GM18502 (cell line): ENCODE results near the gene RABEP2.
"Not testable (repeated sequence)": the region's sequence is repeated elsewhere in the genome, so short reads cannot be mapped to it uniquely, and the experiment has no call there.

Experiments used
- ATAC-seq: cut with Tn5 transposase; IDR thresholded peaks from one replicate; pipeline ENCODE4 v1.9.1; 2021; ENCODE audit warnings: mild to moderate bottlenecking; ENCODE audit not compliant: unreplicated experiment, poor library complexity

RABEP2 gene

DNA sequence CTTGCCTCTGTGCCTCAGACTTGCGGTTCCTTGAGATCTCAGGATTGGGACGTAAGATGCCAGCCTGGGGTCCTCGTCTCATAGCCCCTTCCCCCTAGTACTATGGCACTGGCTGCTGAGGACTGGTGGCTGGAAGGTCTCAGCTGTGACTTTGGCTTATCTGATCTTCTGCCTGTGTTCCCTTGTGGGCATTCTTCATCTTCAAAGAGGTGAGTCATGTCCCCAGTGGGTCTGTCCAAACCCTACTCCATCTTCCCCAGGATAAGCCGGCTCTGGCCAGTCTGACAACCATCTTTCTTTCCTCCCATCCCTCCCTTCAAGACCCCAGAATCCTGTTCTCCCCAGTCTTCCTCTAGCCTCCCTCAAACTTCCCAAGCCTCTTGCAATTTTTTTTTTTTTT is 10.3 kb upstream of the RABEP2 start:
- no peak for ATAC-seq

GRCh38 chr16:28933171-28933570 is 8.1 kb upstream of the RABEP2 start:
- ATAC-seq = no peak

DNA sequence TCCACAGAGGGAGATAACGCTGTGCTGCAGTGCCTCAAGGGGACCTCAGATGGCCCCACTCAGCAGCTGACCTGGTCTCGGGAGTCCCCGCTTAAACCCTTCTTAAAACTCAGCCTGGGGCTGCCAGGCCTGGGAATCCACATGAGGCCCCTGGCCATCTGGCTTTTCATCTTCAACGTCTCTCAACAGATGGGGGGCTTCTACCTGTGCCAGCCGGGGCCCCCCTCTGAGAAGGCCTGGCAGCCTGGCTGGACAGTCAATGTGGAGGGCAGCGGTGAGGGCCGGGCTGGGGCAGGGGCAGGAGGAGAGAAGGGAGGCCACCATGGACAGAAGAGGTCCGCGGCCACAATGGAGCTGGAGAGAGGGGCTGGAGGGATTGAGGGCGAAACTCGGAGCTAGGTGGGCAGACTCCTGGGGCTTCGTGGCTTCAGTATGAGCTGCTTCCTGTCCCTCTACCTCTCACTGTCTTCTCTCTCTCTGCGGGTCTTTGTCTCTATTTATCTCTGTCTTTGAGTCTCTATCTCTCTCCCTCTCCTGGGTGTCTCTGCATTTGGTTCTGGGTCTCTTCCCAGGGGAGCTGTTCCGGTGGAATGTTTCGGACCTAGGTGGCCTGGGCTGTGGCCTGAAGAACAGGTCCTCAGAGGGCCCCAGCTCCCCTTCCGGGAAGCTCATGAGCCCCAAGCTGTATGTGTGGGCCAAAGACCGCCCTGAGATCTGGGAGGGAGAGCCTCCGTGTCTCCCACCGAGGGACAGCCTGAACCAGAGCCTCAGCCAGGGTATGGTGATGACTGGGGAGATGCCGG is 7.5 kb upstream of the RABEP2 start:
- no peak for ATAC-seq

DNA sequence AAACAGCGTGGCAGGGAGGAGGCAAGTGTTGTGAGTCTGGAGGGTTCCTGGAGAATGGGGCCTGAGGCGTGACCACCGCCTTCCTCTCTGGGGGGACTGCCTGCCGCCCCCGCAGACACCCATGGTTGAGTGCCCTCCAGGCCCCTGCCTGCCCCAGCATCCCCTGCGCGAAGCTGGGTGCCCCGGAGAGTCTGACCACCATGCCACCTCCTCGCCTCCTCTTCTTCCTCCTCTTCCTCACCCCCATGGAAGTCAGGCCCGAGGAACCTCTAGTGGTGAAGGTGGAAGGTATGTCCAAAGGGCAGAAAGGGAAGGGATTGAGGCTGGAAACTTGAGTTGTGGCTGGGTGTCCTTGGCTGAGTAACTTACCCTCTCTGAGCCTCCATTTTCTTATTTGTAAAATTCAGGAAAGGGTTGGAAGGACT is 6.8 kb upstream of the RABEP2 start, which contains the start of gene CD19:
CD19 (plus strand) TSS at position 171 of the 425 bp plus-strand sequence; CDS start at position 201, 30 bp downstream.
- ATAC-seq = no peak

- no peak for ATAC-seq
Measured at GRCh38 chr16:28930652-28931051, 5.6 kb upstream of the RABEP2 start.

- ATAC-seq = no peak
Measured at GRCh38 chr16:28930203-28930602, 5.2 kb upstream of the RABEP2 start.

- ATAC-seq = no peak
Measured at GRCh38 chr16:28927815-28928214, 2.8 kb upstream of the RABEP2 start.

GRCh38 chr16:28926284-28926683 is 1.2 kb upstream of the RABEP2 start:
- ATAC-seq = not testable (repeated sequence)

- ATAC-seq = peak; percentile 41
Measured at GRCh38 chr16:28925386-28926228, 569 bp upstream of the RABEP2 start.

GRCh38 chr16:28924399-28924761 is 658 bp downstream of the RABEP2 start:
- ATAC-seq = no peak

- peak; percentile 58 for ATAC-seq
Measured at GRCh38 chr16:28923652-28924398, 1.2 kb downstream of the RABEP2 start.

DNA sequence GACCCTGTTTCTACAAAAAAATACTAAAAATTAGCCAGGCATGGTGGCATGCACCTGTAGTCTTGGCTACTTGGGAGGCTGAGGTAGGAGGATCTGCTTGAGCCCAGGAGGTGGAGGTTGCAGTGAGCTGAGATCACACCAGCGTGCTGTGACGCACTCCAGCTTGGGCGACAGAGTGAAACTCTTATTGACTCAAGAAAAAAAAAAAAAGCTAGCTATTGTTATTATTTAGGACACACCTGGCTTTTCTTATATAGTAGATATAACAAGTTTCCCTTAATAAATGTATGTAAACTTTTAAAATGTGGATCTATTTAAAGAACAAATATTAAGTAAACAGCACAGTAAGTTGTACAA is 1.8 kb downstream of the RABEP2 start:
- ATAC-seq = no peak

GRCh38 chr16:28918698-28919097 is 6.3 kb downstream of the RABEP2 start:
- no peak for ATAC-seq

- ATAC-seq = no peak
Measured at GRCh38 chr16:28917095-28917494, 7.9 kb downstream of the RABEP2 start.

DNA sequence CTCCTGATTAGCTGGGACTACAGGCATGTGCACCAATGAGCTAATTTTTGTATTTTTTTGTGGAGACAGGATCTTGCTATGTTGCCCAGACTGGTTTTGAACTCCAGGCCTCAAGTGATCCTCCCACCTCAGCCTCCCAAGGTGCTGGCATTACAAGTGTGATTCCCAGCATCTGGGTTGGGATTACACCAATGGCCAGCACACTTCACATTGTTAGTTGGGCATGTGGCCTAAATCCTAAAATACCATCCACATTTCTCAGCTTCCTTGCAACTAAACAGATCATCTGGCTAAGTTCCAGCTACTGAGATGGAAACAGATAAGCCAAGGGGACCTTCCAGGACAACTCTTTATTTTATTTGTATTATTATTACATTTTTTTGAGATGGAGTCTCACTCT is 9.9 kb downstream of the RABEP2 start:
- no peak for ATAC-seq

DNA sequence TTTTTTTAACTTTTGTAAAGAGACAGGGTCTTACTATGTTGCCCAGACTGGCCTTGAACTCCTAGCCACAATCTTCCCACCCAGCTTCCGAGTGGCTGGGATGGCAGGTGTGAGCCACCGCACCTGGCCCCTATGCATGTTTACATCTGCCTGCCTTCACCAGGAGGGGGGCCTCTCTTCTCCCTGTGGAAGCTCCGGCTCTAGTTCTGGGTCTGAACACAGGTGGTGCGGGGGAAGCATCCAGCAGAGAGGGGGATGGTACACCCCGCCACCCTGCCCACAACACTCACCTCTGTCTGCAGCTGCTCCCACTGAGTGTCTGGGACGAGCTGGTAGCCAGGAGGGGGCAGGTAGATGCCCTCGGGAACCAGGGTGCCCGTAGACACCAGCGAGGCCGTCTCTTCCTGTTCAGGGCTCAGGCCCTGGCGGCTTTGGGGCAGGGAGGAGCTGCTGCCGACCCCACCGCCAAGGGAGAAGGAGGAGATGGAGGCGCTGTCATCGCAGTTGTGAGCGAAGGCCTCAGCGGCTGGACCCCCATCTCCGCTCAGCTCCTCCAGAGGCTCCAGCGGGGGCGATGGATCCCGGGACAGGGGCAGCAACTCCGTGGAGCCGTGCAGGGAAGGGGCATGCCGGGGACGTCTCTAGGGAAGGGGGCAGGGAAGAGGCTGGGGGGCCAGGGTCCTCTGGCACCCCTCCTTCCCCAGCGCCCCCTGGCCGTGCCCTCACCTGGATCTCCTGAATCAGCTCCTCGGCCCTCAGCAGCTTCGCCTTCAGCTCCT is 10.9 kb downstream of the RABEP2 start:
- ATAC-seq = no peak

GRCh38 chr16:28912558-28912957 is 12.5 kb downstream of the RABEP2 start:
- no peak for ATAC-seq

DNA sequence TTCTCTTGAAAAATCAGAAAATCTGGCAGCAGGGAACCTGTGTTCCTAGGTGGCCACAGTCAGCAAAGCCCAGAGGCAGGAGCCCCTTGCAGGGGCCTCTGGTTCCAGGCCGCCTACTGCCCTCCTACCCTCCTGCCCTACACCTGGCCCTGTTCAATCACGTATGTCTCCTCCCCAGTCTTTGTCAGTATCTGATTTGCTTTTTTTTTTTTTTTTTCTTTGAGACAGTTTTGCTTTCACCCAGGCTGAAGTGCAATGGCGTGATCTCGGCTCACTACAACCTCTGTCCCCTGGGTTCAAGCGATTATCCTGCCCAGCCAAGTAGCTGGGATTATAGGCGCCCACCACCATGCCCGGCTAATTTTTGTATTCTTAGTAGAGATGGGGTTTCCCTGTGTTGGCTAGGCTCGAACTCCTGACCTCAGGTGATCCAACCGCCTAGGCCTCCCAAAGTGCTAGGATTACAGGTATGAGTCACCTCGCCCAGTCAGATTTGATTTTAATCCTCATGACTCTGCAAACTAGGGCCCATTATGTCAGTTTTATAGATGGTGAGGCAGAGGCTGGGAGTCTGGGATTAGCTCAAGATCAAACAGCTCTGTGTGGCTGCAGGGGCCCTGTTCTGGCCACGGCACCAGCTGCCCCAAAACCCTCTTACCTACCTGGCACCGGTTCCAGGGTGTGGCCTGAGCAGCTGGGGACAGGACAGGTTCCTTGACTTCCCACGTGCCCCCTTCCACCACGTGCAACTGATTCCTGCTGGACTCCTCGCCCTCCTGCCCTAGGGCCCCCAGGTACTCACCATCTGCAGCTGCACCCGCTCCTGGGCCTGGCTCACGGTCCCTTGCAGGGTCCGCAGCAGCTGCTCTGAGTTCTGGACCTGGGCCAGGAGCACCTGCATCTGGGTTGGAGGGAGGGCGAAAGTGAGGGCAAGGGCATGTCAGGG is 14.7 kb downstream of the RABEP2 start:
- no peak for ATAC-seq

- no peak for ATAC-seq
Measured at GRCh38 chr16:28905800-28906372, 19.2 kb downstream of the RABEP2 start.
